Measurements from ENCODE around the gene BMPR1A.
A peak's percentile ranks its signal among the peaks of the same experiment; 100 is the strongest.

The BMPR1A gene

DNA sequence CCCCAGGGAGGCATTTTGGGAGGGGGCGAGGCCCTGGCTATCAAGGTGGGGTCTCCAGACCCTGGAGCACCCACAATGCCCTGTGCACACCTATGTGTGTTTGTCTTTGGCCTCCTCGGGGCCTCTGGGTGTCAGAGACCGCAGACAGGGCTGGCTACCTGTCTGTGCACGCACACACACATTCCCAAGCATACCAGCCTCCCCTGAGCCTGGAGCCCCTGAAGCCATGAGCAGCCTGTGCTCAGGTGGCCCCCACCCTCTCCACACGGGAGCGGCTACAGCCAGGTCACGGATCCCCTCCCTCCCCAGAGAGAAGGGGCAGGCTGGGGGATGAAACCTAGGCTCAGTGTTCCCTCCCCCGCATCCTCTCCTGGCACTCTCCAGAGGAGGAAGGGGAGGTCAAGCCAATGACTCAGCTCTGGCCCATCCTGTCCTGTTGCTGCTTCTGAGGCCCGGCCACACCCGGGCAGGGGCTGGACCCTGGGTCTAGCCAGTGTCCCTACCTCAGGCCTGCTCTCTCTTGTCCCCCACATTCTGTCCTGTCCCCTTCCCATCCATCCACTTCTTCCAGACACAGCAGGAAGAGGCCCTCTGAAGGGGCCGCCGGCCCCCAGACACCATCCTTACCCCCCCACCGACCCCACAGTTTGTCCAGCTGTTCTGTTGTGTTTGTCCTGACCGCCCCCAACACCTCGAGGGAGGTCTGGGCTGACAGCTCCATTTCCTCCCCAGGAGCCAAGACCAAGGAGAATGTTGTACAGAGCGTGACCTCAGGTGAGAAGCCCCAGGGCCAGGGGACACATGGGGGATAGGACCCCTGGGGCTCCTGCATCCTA lies 202.7 kb downstream of the BMPR1A start:
- DNase-seq (ENCODE audit: low read depth), result no peak
- TF ChIP-seq CTCF (conservative IDR thresholded peaks at IDR 0.05; ENCODE audit: low read depth, low read length), result no peak
- no peak overlapping the region for H3K4me3 ChIP-seq (ENCODE audit: low read length)

GRCh38 chr10:86959737-86960002 lies 203.3 kb downstream of the BMPR1A start:
- no peak overlapping the region for H3K4me3 ChIP-seq (ENCODE audit: low read length)

GRCh38 chr10:86960003-86960862 lies 203.8 kb downstream of the BMPR1A start:
- no peak for DNase-seq (ENCODE audit: low read depth)
- peak; percentile 99 for TF ChIP-seq CTCF (conservative IDR thresholded peaks at IDR 0.05; ENCODE audit: low read depth, low read length)
- no peak overlapping the region for H3K4me3 ChIP-seq (ENCODE audit: low read length)

More at GRCh38 chr10:86959737-86960002, 203.3 kb downstream of the BMPR1A start:
- no peak for DNase-seq (ENCODE audit: low read depth)
- TF ChIP-seq CTCF (conservative IDR thresholded peaks at IDR 0.05; ENCODE audit: low read depth, low read length), result no peak

DNA sequence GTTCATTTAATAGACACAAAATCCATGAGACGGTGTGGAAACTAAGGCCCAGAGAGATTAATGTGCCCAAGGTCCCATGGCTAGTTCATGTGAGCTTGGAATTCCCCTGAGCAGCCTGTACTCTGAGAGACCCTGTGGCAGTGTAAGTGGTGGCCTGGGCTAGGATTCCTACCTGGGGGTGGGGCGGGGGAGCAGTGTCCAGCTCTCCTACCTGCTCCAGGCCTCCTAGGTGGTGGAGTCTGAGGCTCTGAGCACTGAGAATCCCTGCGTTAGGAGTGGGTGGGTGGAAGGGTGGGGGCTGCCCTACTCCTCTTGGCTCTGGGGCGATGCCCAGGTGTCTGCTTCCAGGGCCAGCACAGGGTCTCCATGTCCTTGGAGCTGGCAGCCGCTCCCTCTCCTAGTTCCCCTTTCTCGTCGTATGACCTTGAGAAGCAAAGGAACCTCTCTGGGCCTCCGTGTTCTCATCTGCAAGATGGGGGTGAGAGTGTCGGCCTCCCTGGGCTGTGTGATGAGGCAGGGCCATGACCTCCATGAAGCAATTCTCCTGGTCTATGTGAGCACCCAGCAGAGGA lies 204.5 kb downstream of the BMPR1A start:
- TF ChIP-seq CTCF (conservative IDR thresholded peaks at IDR 0.05; ENCODE audit: low read depth, low read length), result no peak
- DNase-seq (ENCODE audit: low read depth), result no peak
- no peak overlapping the region for H3K4me3 ChIP-seq (ENCODE audit: low read length)

- no peak for TF ChIP-seq CTCF (conservative IDR thresholded peaks at IDR 0.05; ENCODE audit: low read depth, low read length)
- DNase-seq (ENCODE audit: low read depth), result no peak
Observed at GRCh38 chr10:86961481-86962091, 205.2 kb downstream of the BMPR1A start.

DNA sequence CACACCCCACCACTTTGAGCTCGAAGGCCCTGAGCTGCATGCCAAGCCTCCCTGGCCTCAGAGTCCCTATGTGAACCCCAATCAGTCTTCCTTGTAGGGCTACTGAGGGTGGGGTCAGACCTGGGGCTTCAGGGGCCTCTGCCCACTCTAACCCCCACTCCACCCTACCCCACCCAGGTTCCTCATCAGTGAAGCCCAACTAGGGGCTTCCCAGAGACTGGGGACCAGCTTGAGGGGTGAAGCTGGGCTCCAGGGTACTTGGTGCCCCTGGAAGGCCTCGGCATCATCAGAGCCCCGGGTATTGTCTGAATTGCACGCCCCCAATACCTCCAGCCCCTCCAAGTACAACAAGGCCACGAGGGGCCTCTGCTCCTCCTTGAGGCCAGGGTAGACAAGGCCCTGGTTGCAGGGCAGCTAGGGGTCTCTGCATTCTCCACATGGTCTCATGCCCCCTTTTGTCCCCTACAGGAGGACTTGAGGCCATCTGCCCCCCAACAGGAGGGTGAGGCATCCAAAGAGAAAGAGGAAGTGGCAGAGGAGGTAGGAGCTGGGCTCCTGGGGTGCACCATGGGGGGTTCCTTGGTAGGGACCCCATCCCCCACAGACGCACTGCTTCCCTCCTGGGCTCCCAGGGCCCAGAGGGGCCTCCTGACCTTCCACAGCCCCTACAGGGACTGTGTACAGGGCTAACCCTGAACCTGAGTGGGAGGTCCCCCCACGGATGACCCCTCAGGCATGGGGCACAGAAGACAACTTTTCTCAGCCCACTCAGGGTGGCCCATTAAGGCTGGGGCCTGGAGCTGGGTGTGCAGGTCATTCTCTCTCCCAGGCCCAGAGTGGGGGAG lies 205.9 kb downstream of the BMPR1A start:
- no peak for TF ChIP-seq CTCF (conservative IDR thresholded peaks at IDR 0.05; ENCODE audit: low read depth, low read length)
- no peak for DNase-seq (ENCODE audit: low read depth)
- H3K4me3 ChIP-seq (ENCODE audit: low read length), result no peak overlapping the region

More at GRCh38 chr10:86961481-86962091, 205.2 kb downstream of the BMPR1A start:
- H3K4me3 ChIP-seq (ENCODE audit: low read length), result no peak overlapping the region
